GM12875 (cell line): ENCODE results near the gene DHRS3.

Source experiments
- H3K4me3 ChIP-seq: one replicate; pipeline ENCODE4 v1.5.1; 2011; ENCODE audit warnings: low read depth, low read length, control low read depth
- TF ChIP-seq, protein P1 (sequence below): IDR thresholded peaks from 2 replicates; pipeline ENCODE4 v1.5.1; 2011; ENCODE audit warnings: low read depth, mild to moderate bottlenecking, control low read depth, inconsistent platforms, low read length, moderate library complexity, borderline replicate concordance; ENCODE audit not compliant: insufficient read depth

DHRS3 gene

DNA sequence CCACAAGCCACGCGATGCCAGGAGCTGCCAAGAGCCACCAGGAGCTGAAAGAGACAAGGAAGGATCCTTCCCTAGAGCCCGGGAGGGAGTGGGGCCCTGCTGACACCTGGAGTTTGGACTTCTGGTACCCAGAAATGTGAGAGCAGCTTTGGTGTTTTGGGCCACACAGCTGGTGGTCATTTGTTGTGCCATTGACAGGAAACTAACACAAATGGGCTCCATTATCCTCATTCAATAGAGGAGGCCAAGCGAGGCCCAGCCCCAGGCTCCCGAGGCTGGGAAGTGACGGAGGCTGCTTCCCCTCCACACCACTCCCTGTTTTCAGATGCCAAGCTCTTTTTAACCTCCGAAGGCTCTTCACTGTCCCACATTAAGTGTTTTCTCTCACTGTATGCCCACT, 25.5 kb downstream of the DHRS3 start:
- no peak overlapping the region for H3K4me3 ChIP-seq
- TF ChIP-seq, protein P1, sequence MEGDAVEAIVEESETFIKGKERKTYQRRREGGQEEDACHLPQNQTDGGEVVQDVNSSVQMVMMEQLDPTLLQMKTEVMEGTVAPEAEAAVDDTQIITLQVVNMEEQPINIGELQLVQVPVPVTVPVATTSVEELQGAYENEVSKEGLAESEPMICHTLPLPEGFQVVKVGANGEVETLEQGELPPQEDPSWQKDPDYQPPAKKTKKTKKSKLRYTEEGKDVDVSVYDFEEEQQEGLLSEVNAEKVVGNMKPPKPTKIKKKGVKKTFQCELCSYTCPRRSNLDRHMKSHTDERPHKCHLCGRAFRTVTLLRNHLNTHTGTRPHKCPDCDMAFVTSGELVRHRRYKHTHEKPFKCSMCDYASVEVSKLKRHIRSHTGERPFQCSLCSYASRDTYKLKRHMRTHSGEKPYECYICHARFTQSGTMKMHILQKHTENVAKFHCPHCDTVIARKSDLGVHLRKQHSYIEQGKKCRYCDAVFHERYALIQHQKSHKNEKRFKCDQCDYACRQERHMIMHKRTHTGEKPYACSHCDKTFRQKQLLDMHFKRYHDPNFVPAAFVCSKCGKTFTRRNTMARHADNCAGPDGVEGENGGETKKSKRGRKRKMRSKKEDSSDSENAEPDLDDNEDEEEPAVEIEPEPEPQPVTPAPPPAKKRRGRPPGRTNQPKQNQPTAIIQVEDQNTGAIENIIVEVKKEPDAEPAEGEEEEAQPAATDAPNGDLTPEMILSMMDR, result no peak

DNA sequence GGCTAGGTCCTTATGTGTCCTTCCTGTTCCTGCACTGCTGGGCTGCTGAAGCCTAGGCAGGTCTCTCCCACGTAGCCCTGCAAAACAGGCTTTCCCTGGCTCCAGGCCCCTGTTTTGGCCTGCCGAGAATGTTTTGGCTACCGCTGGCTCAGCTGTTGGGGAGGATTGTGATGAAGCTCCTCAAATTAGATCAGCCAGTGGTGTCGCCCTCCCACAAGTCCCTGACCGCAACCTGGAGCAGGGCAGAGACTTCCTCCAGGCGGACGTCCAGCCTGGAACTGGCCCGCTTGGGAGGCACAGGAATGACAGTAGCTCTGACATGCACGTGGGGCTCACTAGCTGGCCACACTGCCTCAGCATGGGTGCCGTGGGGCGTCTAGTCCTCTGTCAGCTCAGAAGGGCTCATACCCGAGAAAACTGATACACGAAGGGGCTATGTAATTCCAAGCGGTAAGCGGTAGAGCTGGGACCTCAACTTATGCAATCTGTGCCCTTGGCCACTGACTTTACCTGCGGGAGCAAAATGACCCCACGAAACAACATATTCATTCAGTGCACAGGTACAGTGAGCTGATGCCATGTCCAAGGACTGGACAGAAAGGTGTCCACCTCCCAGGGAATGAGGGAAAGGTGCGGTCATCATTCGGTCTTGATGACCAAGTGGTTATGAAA, 26.6 kb downstream of the DHRS3 start:
- H3K4me3 ChIP-seq, result no peak overlapping the region
- TF ChIP-seq, protein P1, result no peak

DNA sequence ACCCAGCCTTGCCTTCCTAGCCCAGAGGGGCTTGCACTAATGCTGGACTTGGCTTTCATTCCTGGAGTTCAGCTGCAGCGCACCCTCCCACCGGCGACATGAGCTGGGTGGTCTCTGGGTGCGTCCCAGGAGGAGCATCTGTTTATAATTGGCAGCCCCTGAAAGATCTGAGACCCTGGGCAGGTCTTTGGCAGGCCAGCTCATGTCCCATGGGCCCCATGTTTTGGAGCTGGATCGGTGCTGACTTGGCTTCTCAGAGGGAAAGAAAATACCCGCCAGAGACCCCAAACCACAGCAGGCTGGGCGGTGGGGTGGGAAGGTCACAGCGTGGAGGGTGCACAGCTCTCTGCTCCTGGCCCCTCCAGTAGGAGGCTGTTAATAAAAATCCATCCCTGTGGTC, 29.3 kb downstream of the DHRS3 start:
- H3K4me3 ChIP-seq, result no peak overlapping the region
- TF ChIP-seq, protein P1, result no peak

DNA sequence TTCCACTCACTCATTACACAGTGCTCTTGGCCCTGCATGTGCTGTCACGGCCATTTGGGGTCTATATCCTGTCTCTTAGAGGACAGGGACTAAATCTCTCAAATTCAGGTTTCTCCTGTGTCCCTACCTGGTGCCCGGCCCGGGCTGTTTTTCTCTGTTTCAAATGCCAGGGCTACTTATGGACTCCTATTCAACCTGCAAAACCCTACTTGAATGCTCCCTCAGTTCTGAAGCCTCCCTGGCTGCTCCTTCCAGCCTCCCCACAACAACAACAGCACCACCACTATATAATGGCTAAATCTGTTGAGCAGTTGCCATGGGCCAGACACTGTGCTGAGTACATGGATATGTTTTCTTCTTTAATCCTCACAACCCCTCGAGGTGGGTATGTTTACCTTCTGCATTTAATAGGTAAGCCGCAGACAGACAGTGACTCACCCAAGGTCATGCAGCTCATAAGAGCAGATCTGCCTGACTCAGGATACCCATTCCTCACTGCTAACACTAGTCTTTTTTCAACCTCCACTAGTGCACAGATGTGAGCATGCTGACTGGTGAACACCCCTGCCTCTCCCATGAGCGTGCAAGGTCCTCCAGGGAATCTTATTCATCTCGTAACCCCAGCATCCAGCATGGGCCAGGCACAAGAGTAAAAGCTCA, 29.9 kb downstream of the DHRS3 start:
- TF ChIP-seq, protein P1, result no peak
- no peak overlapping the region for H3K4me3 ChIP-seq

DNA sequence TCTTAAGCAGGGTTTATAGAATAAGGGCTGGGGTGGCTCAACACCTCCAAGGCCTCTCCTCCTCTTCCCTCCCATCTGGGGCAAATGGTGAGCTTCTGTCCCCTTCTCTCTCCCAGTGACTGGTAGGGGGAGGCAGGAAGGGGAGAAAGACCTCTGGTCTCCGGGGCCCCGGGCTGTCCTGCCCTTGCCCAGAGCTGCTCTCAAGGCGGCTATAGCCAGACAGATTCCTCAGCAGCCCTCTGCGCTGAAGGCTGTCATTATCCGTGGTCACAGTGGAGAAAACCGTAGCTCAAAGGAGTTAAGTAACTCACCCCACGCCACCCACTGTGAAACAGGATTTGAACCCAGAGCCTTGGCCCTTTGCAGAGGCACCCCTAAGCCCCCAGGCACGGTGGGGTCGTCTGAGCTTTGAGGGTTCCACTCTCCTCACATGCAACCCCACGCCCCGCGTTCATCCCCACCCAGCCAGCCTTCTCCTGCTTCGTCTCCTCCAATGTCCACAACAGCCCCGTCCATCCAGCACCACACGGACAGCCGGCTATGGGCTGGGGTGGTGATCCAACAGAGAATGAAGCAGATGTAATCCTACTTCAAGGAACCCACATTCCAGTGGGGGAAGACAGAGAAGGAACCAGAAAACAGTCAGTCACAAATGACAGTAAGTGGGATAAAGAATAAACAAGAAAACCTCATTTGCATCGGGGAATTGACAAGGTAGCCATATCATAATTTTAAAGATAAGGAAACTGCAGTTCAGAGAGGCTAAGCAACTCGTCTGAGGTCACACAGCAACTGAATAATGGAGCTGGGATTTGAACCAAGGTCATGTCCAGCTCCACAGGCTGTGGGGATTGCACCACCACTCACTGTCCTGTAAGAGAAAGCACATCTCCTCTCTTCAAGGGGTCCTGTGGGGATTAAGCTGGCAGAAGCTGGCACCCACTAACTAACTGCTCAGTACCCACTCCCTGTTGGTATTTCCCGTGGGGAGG, 31.8 kb downstream of the DHRS3 start:
- no peak overlapping the region for H3K4me3 ChIP-seq
- TF ChIP-seq, protein P1, result no peak

DNA sequence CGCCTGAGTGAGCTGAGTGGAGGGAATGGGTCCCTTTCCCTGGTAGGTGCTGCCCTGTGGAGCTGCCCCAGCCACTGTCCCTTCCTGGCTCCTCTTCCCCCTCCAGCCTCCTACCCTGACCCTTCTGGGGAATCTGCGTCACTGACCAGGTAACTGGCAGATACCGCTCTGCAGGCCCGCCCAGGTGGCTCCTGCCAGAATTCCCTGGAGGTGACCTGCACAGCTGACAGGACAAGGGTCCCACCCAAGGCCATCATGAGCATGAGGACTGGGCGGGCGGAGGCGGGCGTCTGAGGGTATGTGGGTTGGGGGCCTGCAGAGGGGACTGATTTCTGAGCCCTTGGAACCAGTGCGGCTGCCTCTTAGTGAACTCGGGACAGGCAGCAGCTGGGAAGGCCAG, 32.5 kb downstream of the DHRS3 start:
- TF ChIP-seq, protein P1, result no peak
- H3K4me3 ChIP-seq, result no peak overlapping the region
